H1 (cell line): ENCODE results near the gene KIF27. TPM values are rescaled to one million over a fixed set of nuclear protein-coding genes. Genes with fewer than 3 reads are reported as not detected.
"Not testable (repeated sequence)": the region's sequence is repeated elsewhere in the genome, so short reads cannot be mapped to it uniquely, and the experiment has no call there.

Source experiments
- CTCF ChIA-PET: fragments of 300-600 bp; sonication (Branson Sonifier 250); formaldehyde crosslinking; loops from one replicate; lab custom pipeline; 2021; ENCODE audit not compliant: partially characterized antibody; lab: Charles Lee
- POLR2A ChIA-PET: fragments of 300-600 bp; sonication (Branson Sonifier 250); formaldehyde crosslinking; loops from one replicate; lab custom pipeline; 2021; ENCODE audit warnings: inconsistent platforms; ENCODE audit not compliant: partially characterized antibody; lab: Charles Lee
- DNase-seq, 2 experiments: peaks; one replicate each; pipeline versions ENCODE4 v3.0.0 to v3.0.0-alpha.2; 2010 to 2022; ENCODE audit warnings: low spot score in 2 of 2, low read depth in 1 of 2, mixed read lengths in 1 of 2
- FAIRE-seq: peaks from 2 replicates; lab custom pipeline; 2011; peaks lifted over from hg19 to GRCh38; lab: Jason Lieb, UNC
- H2AFZ ChIP-seq: 2 replicates; pipeline ENCODE4 v1.8.1; 2012; ENCODE audit warnings: low read length, inconsistent platforms
- H2AK5ac ChIP-seq: 2 replicates; pipeline ENCODE4 v1.6.1; 2013; ENCODE audit warnings: low read depth, low read length
- H2BK120ac ChIP-seq: replicated peaks from 2 replicates; pipeline ENCODE3; 2013; ENCODE audit warnings: low read depth, low read length, inconsistent platforms
- H2BK12ac ChIP-seq: 2 replicates; pipeline ENCODE4 v1.6.1; 2013; ENCODE audit warnings: low read depth, low read length
- H2BK15ac ChIP-seq: 2 replicates; pipeline ENCODE4 v1.6.1; 2013; ENCODE audit warnings: low read length
- H2BK20ac ChIP-seq: 2 replicates; pipeline ENCODE4 v1.6.1; 2013; ENCODE audit warnings: low read length
- H2BK5ac ChIP-seq: 2 replicates; pipeline ENCODE4 v1.6.1; 2013; ENCODE audit warnings: low read depth, low read length
- H3K14ac ChIP-seq: 2 replicates; pipeline ENCODE4 v1.6.1; 2013; ENCODE audit warnings: inconsistent platforms; ENCODE audit not compliant: insufficient read length
- H3K18ac ChIP-seq: 2 replicates; pipeline ENCODE4 v1.6.1; 2013; ENCODE audit warnings: low read length; ENCODE audit errors: extremely low read depth
- H3K23ac ChIP-seq: 2 replicates; pipeline ENCODE4 v1.6.1; 2013; ENCODE audit warnings: inconsistent platforms; ENCODE audit not compliant: insufficient read length
- H3K23me2 ChIP-seq: 2 replicates; pipeline ENCODE4 v1.6.1; 2013; ENCODE audit warnings: low read depth, low read length
- H3K27ac ChIP-seq: 2 replicates; pipeline ENCODE4 v1.6.1; 2011; ENCODE audit warnings: low read depth, low read length, inconsistent platforms
- H3K27me3 ChIP-seq, 4 experiments: replicated peaks in 1 of 4; 1 replicate in 1 of 4; 2 replicates in 3 of 4; pipeline versions ENCODE4 v1.6.1 to v1.8.1; 2011 to 2013; ENCODE audit warnings: low read length in 3 of 4, mild to moderate bottlenecking in 3 of 4, inconsistent platforms in 2 of 4, mixed read lengths in 2 of 4, moderate library complexity in 1 of 4; ENCODE audit not compliant: control insufficient read depth in 3 of 4, insufficient read depth in 3 of 4; ENCODE audit errors: extremely low read depth in 1 of 4
- H3K36me3 ChIP-seq, 4 experiments: 2 replicates each; pipeline versions ENCODE4 v1.6.1 to v1.8.1; 2011 to 2013; ENCODE audit warnings: mild to moderate bottlenecking in 4 of 4, low read length in 3 of 4, moderate library complexity in 2 of 4, control low read depth in 1 of 4, inconsistent platforms in 1 of 4; ENCODE audit not compliant: insufficient read depth in 4 of 4, control insufficient read depth in 2 of 4
- H3K4ac ChIP-seq: replicated peaks from 2 replicates; pipeline ENCODE3; 2013; ENCODE audit warnings: low read length, low read depth, mixed read lengths, inconsistent platforms; ENCODE audit not compliant: insufficient read length
- H3K4me1 ChIP-seq, 4 experiments: replicated peaks in 1 of 4; 1 replicate in 1 of 4; 2 replicates in 3 of 4; pipeline versions ENCODE4 v1.6.1 to v1.8.1; 2011 to 2013; ENCODE audit warnings: low read length in 3 of 4, inconsistent platforms in 2 of 4, mixed read lengths in 1 of 4; ENCODE audit not compliant: insufficient read depth in 4 of 4, control insufficient read depth in 3 of 4
- H3K4me2 ChIP-seq, 2 experiments: 2 replicates each; pipeline versions ENCODE4 v1.6.1 to v1.8.1; 2011 to 2013; ENCODE audit warnings: low read depth in 2 of 2, low read length in 2 of 2, control low read depth in 1 of 2, inconsistent platforms in 1 of 2, mild to moderate bottlenecking in 1 of 2; ENCODE audit not compliant: insufficient read depth in 1 of 2
- H3K4me3 ChIP-seq, 4 experiments: fragments of 200-600, 300-600 bp in 1 of 4; sonication (generic), shearing (Covaris generic), sonication (Bioruptor Twin) in 1 of 4; 2 replicates each; pipeline versions ENCODE4 v1.5.1 to v1.8.1; 2011 to 2016; ENCODE audit warnings: low read length in 4 of 4, low read depth in 3 of 4, control low read depth in 2 of 4, inconsistent platforms in 2 of 4, mild to moderate bottlenecking in 2 of 4, mixed read lengths in 1 of 4, moderate library complexity in 1 of 4; ENCODE audit not compliant: insufficient read depth in 2 of 4; ENCODE audit errors: extremely low read depth in 1 of 4
- H3K56ac ChIP-seq: replicated peaks from 2 replicates; pipeline ENCODE3; 2013; ENCODE audit warnings: low read depth, mild to moderate bottlenecking, mixed read lengths, low read length, inconsistent platforms; ENCODE audit not compliant: insufficient read length
- H3K79me1 ChIP-seq: 2 replicates; pipeline ENCODE4 v1.6.1; 2013; ENCODE audit warnings: low read depth, low read length, control low read depth
- H3K79me2 ChIP-seq, 2 experiments: 2 replicates each; pipeline versions ENCODE4 v1.6.1 to v1.8.1; 2012 to 2013; ENCODE audit warnings: low read length in 2 of 2, mild to moderate bottlenecking in 2 of 2, inconsistent platforms in 1 of 2; ENCODE audit not compliant: insufficient read depth in 2 of 2, control insufficient read depth in 1 of 2
- H3K9ac ChIP-seq, 4 experiments: replicated peaks in 1 of 4; 1 replicate in 1 of 4; 2 replicates in 3 of 4; pipeline versions ENCODE4 v1.6.1 to v1.8.1; 2011 to 2013; ENCODE audit warnings: low read depth in 3 of 4, low read length in 3 of 4, control low read depth in 2 of 4, mild to moderate bottlenecking in 2 of 4, moderate library complexity in 2 of 4, inconsistent platforms in 1 of 4; ENCODE audit errors: extremely low read depth in 1 of 4
- H3K9me3 ChIP-seq, 2 experiments: 2 replicates each; pipeline versions ENCODE4 v1.6.1 to v1.8.1; 2012 to 2013; ENCODE audit warnings: mild to moderate bottlenecking in 2 of 2, moderate library complexity in 2 of 2, control low read depth in 1 of 2, inconsistent platforms in 1 of 2, low read depth in 1 of 2, low read length in 1 of 2, mixed read lengths in 1 of 2; ENCODE audit not compliant: insufficient read depth in 2 of 2
- H4K20me1 ChIP-seq, 2 experiments: replicated peaks in 1 of 2; 2 replicates each; pipeline versions ENCODE3 to v1.8.1; 2011 to 2013; ENCODE audit warnings: inconsistent platforms in 2 of 2, low read length in 2 of 2, mild to moderate bottlenecking in 1 of 2; ENCODE audit not compliant: insufficient read depth in 2 of 2, control insufficient read depth in 1 of 2
- H4K5ac ChIP-seq: 2 replicates; pipeline ENCODE4 v1.6.1; 2013; ENCODE audit warnings: low read length, low read depth, mixed read lengths, inconsistent platforms; ENCODE audit not compliant: insufficient read length
- H4K8ac ChIP-seq: 2 replicates; pipeline ENCODE4 v1.8.0; 2013; ENCODE audit warnings: mild to moderate bottlenecking, moderate library complexity, low read length, inconsistent platforms; ENCODE audit not compliant: insufficient read depth; ENCODE audit errors: extremely low read depth
- H4K91ac ChIP-seq: replicated peaks from 2 replicates; pipeline ENCODE3; 2013; ENCODE audit warnings: low read length, mixed read lengths, inconsistent platforms; ENCODE audit not compliant: insufficient read length
- WGBS, 2 experiments: shearing (Covaris generic) in 1 of 2; methylation state at CpG; one replicate each; pipeline versions ENCODE4 v1.1.6 to v1.1.7; 2013 to 2015; ENCODE audit warnings: low lambda C conversion rate in 2 of 2, mixed read lengths in 2 of 2, inconsistent platforms in 1 of 2, low coverage in 1 of 2, missing lambda C conversion rate in 1 of 2; ENCODE audit not compliant: insufficient replicate concordance in 2 of 2, insufficient coverage in 1 of 2, insufficient read length in 1 of 2; ENCODE audit errors: extremely low coverage in 1 of 2, missing lambda C conversion rate in 1 of 2; 5-methylcytosine and 5-hydroxymethylcytosine counted together
- polyA plus RNA-seq, 7 experiments: library from polyadenylated mRNA; depleted of rRNA in 3 of 7; stranded (reverse) in 5 of 7; unstranded in 2 of 7; fragments of >200 nt in 5 of 7; fragments of 200-250 nt in 2 of 7; gene quantifications; 1 replicate in 5 of 7; 2 replicates in 1 of 7; 4 replicates in 1 of 7; pipeline versions ENCODE4 v1.2.1 to v1.2.3, GENCODE V29; 2011 to 2013; ENCODE audit warnings: missing spikeins in 2 of 7, mixed read lengths in 2 of 7
- total RNA-seq: library from RNA; stranded (reverse); fragmentation: NEBNext Ultra II Directional; extraction: Animal tissue kit (Norgen Biotek cat#: 25700); gene quantifications from 2 replicates; pipeline ENCODE4 v1.2.1, GENCODE V29; 2021

KIF27 gene
- total and polyA plus RNA-seq, 2 of the 8 experiments (the other 6 are each of a cell fraction or from before 2014, with no cell fraction given) = 0.47 to 7.0 TPM

GRCh38 chr9:83809213-83809612 is 112.0 kb downstream of the KIF27 start:
- H3K23me2 ChIP-seq, H4K91ac ChIP-seq, H2BK20ac ChIP-seq, H4K20me1 ChIP-seq, H2AFZ ChIP-seq, H3K79me1 ChIP-seq, H3K4me3 ChIP-seq, H2AK5ac ChIP-seq, H3K27ac ChIP-seq, H3K4me1 ChIP-seq, H3K23ac ChIP-seq, H2BK12ac ChIP-seq, CTCF ChIA-PET, H3K14ac ChIP-seq, H4K5ac ChIP-seq, H3K9ac ChIP-seq, H3K27me3 ChIP-seq, POLR2A ChIA-PET, H3K4me2 ChIP-seq, H3K79me2 ChIP-seq, H2BK15ac ChIP-seq, H4K8ac ChIP-seq, H3K9me3 ChIP-seq, H2BK120ac ChIP-seq, H3K36me3 ChIP-seq, H3K56ac ChIP-seq, H2BK5ac ChIP-seq, H3K4ac ChIP-seq, H3K18ac ChIP-seq, DNase-seq: not testable (repeated sequence)
- peak; percentile 45 for FAIRE-seq
- 44% methylated on average over 1 of the region's 1 CpG; no CpG with 5 or more reads in 1 of the 2 experiments for WGBS, 2 experiments

GRCh38 chr9:83804454-83804853 is 116.8 kb downstream of the KIF27 start:
- H3K27me3 ChIP-seq, H2BK15ac ChIP-seq, H2AK5ac ChIP-seq, CTCF ChIA-PET, H3K4ac ChIP-seq, H4K20me1 ChIP-seq, H4K91ac ChIP-seq, H3K23ac ChIP-seq, H3K27ac ChIP-seq, H3K79me2 ChIP-seq, H2BK12ac ChIP-seq, H3K4me3 ChIP-seq, H3K36me3 ChIP-seq, H3K18ac ChIP-seq, H2BK20ac ChIP-seq, H3K23me2 ChIP-seq, H3K14ac ChIP-seq, H3K9me3 ChIP-seq, H3K4me1 ChIP-seq, H2BK120ac ChIP-seq, H2AFZ ChIP-seq, H3K9ac ChIP-seq, H4K5ac ChIP-seq, H4K8ac ChIP-seq, H3K4me2 ChIP-seq, POLR2A ChIA-PET, H2BK5ac ChIP-seq, FAIRE-seq, H3K56ac ChIP-seq, DNase-seq, H3K79me1 ChIP-seq: not testable (repeated sequence)
- WGBS, 2 experiments = no CpG with 5 or more reads among the region's 31 CpGs
